Glutamatergic neuron (in vitro differentiated cells): Measurements from ENCODE around the gene TWF2. TPM values are rescaled to one million over a fixed set of nuclear protein-coding genes. Genes with fewer than 3 reads are reported as not detected.
"Not testable (repeated sequence)": the region's sequence is repeated elsewhere in the genome, so short reads cannot be mapped to it uniquely, and the experiment has no call there.

Experiments
- DNase-seq: peaks from one replicate; pipeline ENCODE4 v3.0.0; 2022
- H3K27ac Mint-ChIP-seq: one replicate; pipeline ENCODE4 v1.8.0; 2020; ENCODE audit warnings: mild to moderate bottlenecking, mixed read lengths, inconsistent platforms; ENCODE audit not compliant: unreplicated experiment
- H3K27me3 Mint-ChIP-seq: one replicate; pipeline ENCODE4 v1.8.0; 2020; ENCODE audit warnings: mild to moderate bottlenecking, moderate library complexity, mixed read lengths, inconsistent platforms; ENCODE audit not compliant: unreplicated experiment
- H3K36me3 Mint-ChIP-seq: one replicate; pipeline ENCODE4 v1.8.0; 2020; ENCODE audit warnings: mild to moderate bottlenecking, mixed read lengths, inconsistent platforms; ENCODE audit not compliant: unreplicated experiment
- H3K4me1 Mint-ChIP-seq: one replicate; pipeline ENCODE4 v1.8.0; 2020; ENCODE audit warnings: mild to moderate bottlenecking, low read depth, mixed read lengths, inconsistent platforms; ENCODE audit not compliant: unreplicated experiment
- H3K4me3 Mint-ChIP-seq: one replicate; pipeline ENCODE4 v1.8.0; 2020; ENCODE audit warnings: mild to moderate bottlenecking, mixed read lengths, inconsistent platforms; ENCODE audit not compliant: unreplicated experiment
- H3K9me3 Mint-ChIP-seq: one replicate; pipeline ENCODE4 v1.8.0; 2020; ENCODE audit warnings: mild to moderate bottlenecking, moderate library complexity, mixed read lengths, inconsistent platforms; ENCODE audit not compliant: unreplicated experiment
- total RNA-seq: library from RNA; stranded (reverse); fragmentation: NEBNext Ultra II Directional; extraction: Animal tissue kit (Norgen Biotek cat#: 25700); gene quantifications from one replicate; pipeline ENCODE4 v1.2.1, GENCODE V29; 2021; ENCODE audit not compliant: unreplicated experiment
- TF ChIP-seq, protein P1 (sequence below): fragments of 200-600 bp; sonication (generic); IDR thresholded peaks from one replicate; pipeline ENCODE4 v1.5.0; 2021; ENCODE audit not compliant: partially characterized antibody, unreplicated experiment

TWF2 gene
- total RNA-seq, 1 donor from 2014 or later = 45.5 TPM

DNA sequence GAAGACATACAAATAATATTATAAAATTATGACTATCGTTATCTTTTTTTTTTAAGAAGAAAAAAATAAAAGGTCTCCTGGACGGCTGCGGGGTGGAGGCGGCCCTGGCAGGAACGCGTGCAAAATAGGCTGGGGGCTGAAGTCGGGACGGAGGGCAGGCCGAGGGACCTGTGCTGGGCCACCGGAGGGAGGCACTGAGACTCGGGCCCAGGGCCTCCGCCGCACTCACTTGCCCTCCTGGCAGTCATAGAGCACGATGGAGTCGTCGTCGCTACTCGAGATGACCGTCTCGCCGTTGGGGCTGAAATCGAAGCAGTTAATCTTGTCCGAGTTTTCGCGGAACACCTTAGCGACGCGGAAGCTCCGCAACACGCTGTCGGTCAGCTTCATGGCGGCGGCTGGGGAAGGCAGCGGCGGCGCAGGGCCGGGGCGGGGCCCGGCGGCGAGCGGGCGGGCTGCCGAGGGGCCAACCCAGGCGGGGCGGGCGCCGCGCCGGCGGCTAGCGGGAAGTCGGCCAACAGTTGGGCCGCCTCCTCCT lies 39.1 kb upstream of the TWF2 start:
- Mint-ChIP-seq H3K27ac (peak overlapping the region; percentile 99), H3K27me3 (peaks cover 10% of the 10 kb centered on the region), H3K4me3 (peak overlapping the region; percentile 100), H3K9me3 (peaks cover 14% of the 10 kb centered on the region), H3K36me3 (peaks cover 5% of the 10 kb centered on the region), H3K4me1 (peaks cover 7% of the 10 kb centered on the region)
- DNase-seq = peak; percentile 69
- TF ChIP-seq, protein P1, sequence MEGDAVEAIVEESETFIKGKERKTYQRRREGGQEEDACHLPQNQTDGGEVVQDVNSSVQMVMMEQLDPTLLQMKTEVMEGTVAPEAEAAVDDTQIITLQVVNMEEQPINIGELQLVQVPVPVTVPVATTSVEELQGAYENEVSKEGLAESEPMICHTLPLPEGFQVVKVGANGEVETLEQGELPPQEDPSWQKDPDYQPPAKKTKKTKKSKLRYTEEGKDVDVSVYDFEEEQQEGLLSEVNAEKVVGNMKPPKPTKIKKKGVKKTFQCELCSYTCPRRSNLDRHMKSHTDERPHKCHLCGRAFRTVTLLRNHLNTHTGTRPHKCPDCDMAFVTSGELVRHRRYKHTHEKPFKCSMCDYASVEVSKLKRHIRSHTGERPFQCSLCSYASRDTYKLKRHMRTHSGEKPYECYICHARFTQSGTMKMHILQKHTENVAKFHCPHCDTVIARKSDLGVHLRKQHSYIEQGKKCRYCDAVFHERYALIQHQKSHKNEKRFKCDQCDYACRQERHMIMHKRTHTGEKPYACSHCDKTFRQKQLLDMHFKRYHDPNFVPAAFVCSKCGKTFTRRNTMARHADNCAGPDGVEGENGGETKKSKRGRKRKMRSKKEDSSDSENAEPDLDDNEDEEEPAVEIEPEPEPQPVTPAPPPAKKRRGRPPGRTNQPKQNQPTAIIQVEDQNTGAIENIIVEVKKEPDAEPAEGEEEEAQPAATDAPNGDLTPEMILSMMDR = no peak

DNA sequence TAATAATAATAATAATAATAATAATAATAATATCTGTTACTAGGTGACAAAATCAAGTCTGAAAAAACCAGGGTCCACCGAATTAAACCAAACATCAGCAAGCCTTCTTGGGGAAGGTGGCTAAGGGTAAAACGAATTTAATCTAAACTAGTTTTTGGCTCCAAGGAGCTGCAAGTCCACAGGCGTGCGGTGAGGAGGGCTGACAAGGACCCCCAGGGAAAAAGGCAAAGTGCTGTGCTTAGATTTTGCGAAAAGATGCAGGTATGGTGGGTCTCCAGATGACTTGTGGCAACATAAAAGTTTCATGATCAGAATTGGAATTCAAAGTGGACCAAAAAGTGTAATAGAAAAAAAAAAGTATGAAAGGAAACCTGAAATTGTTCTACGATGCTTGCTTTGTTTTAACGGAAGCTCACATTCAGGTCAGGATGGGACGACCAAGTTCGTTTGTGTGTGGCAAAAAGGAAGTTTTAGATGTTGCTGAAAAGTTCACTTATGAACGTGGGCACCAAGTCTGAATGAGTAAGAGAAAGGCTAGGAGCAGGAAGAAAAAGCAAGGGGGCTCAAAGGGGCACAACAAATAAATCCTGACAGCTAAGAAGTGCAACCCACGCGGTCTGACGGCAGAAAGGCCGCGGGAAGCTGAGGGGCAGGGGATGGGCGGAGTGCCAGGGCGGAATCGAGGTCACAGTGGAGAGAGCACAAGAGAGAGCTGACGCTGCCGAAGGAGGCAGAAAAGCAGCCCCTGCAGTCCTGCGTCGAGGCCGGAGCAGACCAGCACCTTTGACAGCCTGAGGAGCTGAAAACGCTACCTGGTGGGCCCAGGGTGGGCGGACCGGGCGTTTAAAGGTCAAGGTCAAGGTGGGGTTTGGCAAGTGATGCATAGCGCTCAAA lies 38.4 kb upstream of the TWF2 start:
- peak overlapping the region; percentile 98 for H3K27ac Mint-ChIP-seq
- H3K27me3 Mint-ChIP-seq = peaks cover 10% of the 10 kb centered on the region
- peak overlapping the region; percentile 100 for H3K4me3 Mint-ChIP-seq
- H3K36me3 Mint-ChIP-seq = peaks cover 5% of the 10 kb centered on the region
- peak; percentile 72 for DNase-seq
- TF ChIP-seq, protein P1 = no peak
- peaks cover 14% of the 10 kb centered on the region for H3K9me3 Mint-ChIP-seq
- H3K4me1 Mint-ChIP-seq = peaks cover 7% of the 10 kb centered on the region

DNA sequence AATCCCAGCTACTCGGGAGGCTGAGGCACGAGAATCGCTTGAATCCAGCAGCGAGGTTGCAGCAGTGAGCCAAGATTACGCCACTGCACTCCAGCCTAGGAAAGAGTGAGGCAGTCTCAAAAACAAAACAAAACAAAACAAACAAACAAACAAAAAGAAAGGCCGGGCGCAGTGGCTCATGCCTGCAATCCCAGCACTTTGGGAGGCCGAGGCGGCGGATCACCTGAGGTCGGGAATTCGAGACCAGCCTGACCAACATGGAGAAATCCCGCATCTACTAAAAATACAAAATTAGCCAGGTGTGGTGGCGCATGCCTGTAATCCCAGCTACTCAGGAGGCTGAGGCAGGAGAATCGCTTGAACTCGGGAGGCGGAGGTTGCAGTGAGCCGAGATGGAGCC lies 35.8 kb upstream of the TWF2 start:
- H3K4me3 Mint-ChIP-seq = not testable (repeated sequence)

DNA sequence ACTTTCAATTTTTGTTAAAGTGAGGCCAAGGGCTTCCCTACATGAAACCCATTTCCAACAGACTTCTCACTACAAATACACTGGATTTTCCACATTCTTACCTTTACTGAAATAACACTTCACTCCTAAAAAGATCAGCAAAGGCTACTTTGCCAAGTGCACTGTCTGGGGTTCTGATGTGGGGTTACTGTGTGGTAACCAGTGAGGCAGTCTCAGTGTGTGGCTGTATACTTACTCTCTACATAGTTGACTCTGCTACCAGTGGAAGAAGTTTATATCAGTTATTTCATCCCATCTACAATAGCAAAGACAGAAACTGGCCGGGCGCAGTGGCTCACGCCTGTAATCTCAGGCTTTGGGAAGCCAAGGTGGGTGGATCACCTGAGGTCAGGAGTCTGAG lies 33.9 kb upstream of the TWF2 start:
- Mint-ChIP-seq H3K9me3 (peaks cover 10% of the 10 kb centered on the region), H3K27ac (no peak overlapping the region), H3K4me1 (peaks cover 7% of the 10 kb centered on the region), H3K27me3 (peaks cover 6% of the 10 kb centered on the region), H3K36me3 (peaks cover 5% of the 10 kb centered on the region), H3K4me3 (no peak overlapping the region)
- no peak for DNase-seq
- TF ChIP-seq, protein P1 = no peak

More for the DNA sequence above, 35.8 kb upstream of the TWF2 start:
- not testable (repeated sequence) for DNase-seq, H3K36me3 Mint-ChIP-seq, H3K27me3 Mint-ChIP-seq, H3K27ac Mint-ChIP-seq, H3K4me1 Mint-ChIP-seq
- peaks cover 14% of the 10 kb centered on the region for H3K9me3 Mint-ChIP-seq

DNA sequence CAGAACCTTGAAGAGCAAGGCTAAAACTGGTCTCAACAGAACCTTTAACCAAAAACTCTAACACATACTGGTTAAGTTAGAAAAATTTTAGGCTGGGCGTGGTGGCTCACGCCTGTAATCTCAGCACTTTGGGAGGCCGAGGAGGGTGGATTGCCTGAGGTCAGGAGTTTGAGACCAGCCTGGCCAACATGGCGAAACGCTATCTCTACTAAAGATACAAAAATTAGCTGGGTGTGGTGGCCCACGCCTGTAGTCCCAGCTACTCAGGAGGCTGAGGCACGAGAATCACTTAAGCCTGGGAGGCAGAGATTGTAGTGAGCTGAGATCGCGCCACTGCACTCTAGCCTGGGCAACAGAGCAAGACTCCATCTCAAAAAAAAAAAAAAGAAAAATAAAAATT lies 33.2 kb upstream of the TWF2 start:
- not testable (repeated sequence) for H3K27ac Mint-ChIP-seq, H3K27me3 Mint-ChIP-seq, H3K4me1 Mint-ChIP-seq, H3K9me3 Mint-ChIP-seq, DNase-seq, H3K4me3 Mint-ChIP-seq, H3K36me3 Mint-ChIP-seq

DNA sequence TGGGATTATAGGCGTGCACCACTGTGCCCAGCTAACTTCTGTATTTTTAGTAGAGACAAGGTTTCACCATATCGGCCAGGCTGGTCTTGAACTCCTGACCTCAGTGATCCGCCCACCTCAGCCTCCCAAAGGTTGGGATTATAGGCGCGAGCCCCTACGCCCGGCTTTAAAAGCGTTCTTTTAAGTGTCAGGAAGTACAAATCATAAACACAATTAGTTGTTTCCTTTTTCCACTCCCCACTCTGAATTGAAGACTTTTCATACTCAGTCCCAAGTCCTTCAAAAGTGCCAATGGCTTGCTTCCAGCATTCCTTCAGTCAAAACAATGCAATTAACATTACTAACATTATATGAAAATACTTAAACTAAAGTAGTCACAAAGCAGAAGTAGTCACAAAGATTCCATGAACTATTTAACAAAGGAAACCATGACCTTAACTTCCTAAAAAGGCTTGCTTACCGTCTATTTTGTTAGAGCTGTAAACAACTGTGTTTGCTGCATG lies 31.3 kb upstream of the TWF2 start:
- no peak overlapping the region for H3K27ac Mint-ChIP-seq
- H3K27me3 Mint-ChIP-seq = no peaks in the 10 kb centered on the region
- H3K4me1 Mint-ChIP-seq = no peaks in the 10 kb centered on the region
- H3K9me3 Mint-ChIP-seq = peaks cover 2% of the 10 kb centered on the region
- TF ChIP-seq, protein P1 = no peak
- no peak overlapping the region for H3K4me3 Mint-ChIP-seq
- DNase-seq = no peak
- no peaks in the 10 kb centered on the region for H3K36me3 Mint-ChIP-seq
